Hepatic stellate cell (primary cell): Measurements from ENCODE around the gene TP53I13.

ENCODE experiments used
- DNase-seq: peaks from one replicate; pipeline ENCODE4 v3.0.0; 2011; ENCODE audit warnings: low spot score

The TP53I13 gene

DNA sequence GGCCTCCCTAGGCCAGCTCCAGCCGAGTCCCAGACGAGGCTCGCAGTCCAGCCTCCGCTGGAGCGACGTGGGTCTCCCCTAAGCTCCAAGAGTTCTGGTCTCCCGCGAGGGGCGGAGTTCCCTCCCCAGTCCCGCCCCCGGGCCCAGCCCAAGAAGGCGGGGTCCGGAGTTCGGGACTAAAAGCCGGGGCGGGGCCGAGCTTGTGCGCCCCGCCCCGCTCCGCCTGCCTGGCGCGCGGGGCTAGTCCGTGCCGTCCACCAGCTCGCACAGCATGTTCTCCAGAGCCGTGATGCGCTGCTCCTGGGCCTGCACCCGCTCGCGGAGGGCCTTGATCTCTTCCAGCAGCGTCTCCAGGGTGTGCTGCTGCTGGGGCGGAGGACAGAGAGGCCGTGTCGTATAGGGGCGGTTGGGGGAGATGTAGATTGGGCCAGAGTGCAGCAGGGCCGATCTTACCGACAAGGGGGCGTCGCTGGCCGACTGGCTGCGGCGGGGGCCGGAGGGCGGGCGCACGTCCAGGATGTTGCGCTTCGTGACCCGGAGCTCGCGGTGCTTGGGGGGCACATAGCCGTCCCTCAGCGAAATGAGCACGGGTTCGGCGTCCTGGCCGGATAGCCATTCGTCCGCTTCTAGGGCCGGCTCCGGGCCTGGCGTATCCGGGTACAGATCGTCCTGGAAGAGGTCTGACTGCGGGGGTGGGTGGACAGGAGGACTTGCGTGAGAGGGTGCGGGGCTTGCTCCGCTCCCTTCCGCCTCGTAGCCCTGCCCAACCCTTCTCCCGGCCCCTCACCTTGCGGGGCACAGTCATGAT lies 47.2 kb downstream of the TP53I13 start:
- DNase-seq: peak; percentile 89

- DNase-seq: no peak
Measured at GRCh38 chr17:29616300-29617048, 48.0 kb downstream of the TP53I13 start.

DNA sequence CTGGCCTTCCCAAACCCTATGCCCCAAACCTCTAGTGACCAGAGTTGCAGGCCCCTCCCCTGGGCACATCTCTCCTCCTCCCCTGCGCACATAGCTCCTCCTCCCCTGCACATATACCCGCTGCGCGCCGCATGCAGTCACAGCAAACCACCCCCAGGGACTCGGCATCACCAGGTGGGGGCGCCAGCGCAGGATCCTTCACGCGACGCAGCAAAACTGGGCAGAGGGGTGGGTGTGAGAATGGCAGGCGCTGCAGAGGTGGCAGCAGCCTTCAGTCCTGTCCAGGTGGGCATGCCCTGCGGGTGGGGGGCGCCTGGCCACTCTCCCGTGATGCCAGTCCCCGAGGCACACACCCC lies 48.6 kb downstream of the TP53I13 start:
- DNase-seq: peak; percentile 75

DNA sequence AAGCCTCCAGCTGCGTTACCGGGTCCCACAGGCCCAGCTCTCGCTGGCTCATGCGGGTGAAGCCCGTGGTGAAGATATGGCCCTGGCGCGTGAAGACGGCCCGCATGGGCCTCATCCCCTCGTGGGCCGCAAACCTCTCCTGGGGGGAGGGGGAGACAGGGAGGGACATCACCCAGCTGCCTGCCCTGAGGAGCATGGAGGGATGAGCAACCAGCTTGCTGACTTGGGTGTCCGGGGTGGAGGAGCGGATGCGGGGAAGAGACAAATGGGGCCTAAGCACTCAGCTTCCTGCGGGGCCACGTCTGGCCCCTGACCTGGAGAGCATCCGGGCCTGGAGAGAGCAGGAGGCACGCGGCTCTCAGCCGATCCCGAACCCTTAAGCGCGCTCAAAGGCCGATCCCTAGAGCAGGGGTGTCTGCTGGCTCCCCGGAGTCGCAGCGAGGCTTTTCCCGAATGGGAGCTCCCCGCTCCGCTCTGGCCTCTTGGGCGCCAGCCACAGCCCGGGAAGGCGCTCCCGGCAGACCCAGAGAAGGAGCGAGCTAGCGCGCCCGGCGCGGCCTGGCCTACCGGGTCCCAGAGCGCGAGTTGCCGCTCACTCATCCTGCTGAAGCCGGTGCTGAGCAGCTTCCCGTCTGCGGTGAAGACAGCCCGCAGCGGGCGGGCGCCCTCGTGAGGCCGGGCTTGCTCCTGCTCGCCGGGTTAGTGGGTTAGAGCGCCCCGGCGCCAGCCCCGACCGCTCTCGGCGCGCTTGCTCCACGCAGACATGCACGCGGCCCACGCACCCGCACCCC lies 49.2 kb downstream of the TP53I13 start:
- DNase-seq: peak; percentile 59

DNA sequence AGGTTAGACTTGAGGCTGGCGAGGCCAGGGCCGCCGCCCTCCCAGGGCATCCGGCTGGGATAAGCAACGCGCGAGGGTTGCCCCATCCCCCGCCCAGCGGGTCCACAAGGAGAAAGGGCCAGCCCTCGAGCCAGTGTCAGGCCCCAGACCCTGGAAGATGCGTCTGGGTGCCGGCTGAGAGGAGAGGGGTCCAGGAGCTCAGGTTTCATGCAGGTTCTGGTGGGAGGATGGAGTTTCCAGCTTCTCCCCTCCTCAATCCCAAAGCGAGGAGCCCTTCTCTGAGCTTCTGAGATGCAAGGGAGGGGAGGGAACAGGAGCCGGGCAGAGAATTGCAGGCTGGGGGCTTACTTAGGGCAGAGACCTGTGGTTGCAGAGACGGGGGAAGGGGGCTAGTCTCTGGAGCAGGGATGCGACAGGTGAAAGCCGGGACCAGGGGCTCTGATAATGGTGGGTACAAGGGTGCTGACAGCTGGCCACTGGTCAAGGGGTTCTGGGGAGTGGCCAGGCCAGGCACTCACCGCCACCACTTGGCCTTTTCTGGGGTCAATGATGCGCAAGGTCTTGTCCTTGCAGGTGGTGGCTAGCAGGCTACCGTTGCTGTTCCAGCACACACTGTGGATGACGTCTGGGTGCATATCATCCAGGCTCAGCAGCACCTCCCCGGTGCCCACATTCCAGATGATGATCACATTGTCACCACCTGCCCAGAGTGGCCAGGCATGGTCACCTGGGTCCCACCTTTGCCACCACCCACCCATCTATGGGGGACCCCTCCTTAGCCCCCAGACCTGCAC lies 50.0 kb downstream of the TP53I13 start:
- no peak for DNase-seq

DNA sequence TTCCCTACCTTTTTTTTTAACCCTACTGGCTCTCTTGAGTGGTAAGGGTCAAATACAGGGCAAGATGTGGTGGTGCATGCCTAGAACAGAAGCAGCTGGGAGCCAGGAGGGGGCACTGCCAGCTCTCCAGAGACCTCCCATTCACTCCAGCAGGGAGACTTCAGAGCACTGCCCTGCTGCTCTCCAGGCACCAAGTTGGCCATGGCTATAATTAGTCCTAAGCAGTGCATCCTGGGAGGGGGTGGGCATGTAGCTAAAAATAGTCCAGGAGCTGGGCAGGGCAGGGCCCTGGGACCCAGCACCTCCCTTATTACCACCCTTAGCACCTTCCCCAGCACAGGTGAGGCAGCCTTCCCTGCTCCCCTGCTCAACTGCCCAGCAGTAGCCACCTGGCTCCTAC lies 50.8 kb downstream of the TP53I13 start:
- DNase-seq: peak; percentile 74

GRCh38 chr17:29620271-29620670 lies 51.8 kb downstream of the TP53I13 start:
- DNase-seq: no peak

DNA sequence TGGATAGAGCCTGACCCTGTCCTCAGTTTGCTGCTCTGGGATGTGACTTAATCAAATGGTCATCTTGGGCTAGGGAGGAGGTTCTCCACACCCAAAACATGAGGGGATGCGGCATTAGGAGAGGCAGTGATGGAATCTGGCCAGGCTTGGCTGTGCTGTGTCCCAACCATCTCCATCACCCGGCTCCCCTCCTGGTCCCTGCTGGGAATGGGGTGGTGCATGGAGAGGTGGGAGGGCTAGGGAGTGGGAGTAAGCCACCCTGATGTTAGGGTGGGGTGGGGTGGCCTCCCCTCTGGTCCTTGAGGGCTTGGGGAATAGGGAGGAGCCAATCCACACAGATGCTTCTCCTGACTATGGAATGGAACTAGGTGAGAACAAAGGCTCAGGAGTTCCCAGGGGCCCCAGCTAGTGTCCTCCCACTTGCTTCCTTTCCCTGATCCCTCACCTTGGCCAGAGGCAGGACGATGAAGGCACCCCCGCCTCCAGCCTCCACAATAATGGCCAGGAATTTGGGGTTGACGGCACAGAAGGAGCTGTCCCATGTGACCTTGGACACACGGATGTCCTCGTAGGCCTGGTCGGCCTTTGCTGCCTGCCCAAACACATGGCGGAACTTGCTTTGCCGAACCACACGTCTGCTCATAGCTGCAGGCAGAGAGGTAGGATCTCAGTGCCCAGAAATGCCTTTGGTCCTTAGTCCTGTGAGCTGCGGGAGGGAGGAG lies 52.4 kb downstream of the TP53I13 start:
- DNase-seq: no peak

- DNase-seq: peak; percentile 43
Measured at GRCh38 chr17:29621751-29622194, 53.3 kb downstream of the TP53I13 start.
